GM21390 (cell line): ENCODE data around the gene LLPH.
A peak's percentile ranks its signal among the peaks of the same experiment; 100 is the strongest.

ENCODE experiments used
- ATAC-seq: cut with Tn5 transposase; IDR thresholded peaks from one replicate; pipeline ENCODE4 v1.9.1; 2021; ENCODE audit not compliant: unreplicated experiment

Gene LLPH

GRCh38 chr12:66143868-66144267 lies 13.3 kb upstream of the LLPH start:
- ATAC-seq, result no peak

DNA sequence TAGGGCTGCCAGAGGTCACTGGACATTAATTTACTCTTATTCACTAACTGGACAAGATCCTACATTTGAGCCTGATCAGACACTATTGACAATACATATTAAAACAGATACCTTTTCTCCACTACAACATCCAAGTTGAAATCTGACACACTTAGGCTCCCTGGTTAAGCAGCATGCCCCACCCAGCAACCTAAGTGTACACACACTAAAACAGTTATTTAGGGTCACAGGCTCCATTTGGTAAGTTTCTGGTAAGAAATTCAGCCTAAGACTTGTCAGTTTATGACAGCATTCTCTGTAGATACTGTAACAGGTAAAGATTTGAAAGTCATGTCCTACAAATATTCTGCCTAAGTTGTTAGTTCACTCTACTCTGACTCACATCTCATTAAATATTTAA lies 12.3 kb upstream of the LLPH start:
- ATAC-seq, result no peak

- no peak for ATAC-seq
These were observed 10.7 kb upstream of the LLPH start for GRCh38 chr12:66141299-66141698.

GRCh38 chr12:66140731-66141130 lies 10.2 kb upstream of the LLPH start:
- no peak for ATAC-seq

DNA sequence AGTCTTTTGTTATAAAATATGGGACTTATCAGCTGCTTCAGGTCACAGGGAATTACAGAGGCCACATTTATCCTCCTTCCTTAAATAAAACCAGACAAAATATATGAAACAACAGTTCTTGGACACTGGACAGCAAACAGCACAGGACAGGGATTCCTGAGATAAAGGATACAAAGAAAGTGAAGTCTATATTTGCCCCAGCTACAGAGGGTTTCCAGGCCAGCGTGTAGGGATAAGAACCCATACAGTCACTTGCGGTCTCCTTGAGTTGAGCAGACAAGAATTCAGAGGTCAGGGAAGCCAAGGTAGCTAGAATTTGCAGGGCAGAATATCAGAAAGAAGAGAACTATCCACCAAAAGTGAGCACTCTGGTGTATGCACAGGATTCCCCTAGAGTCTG lies 8.8 kb upstream of the LLPH start:
- ATAC-seq, result no peak

- no peak for ATAC-seq
These were observed 7.4 kb upstream of the LLPH start for GRCh38 chr12:66137937-66138336.

DNA sequence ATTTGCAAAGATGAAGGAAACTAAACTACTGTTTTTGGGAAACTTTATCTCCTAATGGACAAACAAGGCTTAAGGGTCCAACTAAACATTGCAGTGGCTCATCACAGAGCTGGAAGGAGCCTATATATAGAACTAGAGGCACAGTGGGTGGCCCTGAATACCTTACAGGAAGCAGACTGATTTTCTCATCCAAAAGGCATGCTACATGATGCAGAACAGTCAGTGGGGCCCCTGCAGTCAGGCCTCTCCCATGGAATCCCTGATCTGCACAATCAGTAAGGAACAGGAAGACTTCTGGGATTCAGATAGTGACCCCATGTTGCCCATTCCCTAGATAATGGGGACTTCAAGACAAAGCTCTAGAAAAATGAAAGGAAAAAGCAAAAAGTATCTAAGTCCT lies 1.9 kb upstream of the LLPH start:
- no peak for ATAC-seq

DNA sequence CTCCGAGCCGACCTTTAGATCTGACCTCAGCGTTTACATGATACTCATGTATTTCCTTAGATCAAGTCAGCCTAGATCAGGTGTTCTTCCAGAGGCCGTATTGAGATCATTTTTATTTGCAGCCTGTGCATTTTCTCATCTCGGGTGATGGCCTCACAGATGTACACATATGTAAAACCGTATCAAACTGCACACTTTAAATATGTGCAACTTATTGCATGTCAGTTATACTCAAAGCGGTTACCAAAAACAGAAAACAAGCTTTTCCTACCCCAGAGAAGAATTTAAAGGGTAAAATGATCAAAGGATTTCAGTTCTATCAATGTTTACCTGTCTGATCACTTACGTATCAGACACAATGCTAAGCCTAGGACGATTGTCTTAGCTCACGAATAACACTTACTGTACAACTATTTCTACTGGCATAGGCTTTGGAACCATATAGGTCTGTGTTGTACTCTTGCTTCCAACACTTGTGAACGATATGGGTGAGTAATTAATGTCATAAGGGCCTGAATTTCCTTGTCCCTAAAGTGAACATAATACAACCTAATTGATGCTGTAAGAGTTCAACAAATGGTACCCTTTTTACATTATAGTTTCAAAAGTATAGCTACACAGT lies 628 bp upstream of the LLPH start:
- no peak for ATAC-seq

DNA sequence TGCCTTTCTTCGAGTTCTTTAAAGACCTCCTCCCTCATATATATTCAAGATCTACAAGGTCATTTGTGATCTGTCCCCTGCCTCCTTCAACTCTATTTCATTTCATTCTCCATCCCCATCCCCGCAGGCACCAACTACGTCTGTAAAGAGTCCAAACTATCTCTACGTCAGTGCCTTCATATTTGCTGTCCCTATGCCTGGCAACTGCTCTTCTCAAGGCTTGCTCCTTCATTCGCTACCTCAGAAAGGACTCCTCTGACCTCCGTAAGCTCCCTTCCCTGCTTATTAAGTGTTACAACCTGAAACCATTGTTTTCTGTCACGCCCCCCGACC lies 650 bp downstream of the LLPH start:
- ATAC-seq, result no peak

DNA sequence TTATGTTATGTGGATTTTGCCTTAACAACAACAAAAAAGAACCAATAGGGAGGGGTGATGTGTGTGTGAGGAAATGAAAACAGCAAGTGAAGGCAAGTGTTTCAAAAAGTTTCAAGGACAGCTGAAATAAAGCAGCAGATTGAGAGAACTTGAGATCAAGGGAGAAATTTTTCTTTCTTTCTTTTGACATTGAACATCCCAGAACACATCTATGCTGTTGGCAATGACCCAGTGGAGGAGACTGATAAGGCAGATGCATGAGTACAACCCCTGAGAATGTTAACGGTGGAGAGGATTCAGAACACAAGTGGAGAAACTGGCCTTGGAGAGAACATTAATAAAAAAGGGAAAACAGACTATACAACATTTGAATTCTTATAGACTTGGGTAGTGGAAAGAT lies 2.9 kb downstream of the LLPH start:
- no peak for ATAC-seq

DNA sequence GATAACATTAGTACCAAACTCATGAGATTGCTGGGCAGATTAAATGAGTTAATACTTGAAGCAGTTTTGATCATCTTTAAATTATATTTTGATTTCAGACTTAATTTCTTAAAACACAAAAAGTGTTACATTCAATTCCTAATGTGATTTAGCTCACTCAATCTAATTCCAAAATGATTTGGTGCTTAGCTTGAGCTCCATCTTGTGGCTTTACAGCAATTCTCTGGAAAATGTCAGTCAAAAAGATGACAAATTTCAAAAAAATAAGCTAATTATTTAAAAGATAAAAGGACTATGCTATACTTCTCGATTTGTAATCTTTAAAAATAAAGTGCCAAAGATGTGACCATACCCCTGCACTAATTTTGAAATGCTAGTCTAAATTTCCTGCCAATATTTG lies 10.1 kb downstream of the LLPH start:
- no peak for ATAC-seq

- ATAC-seq, result peak; percentile 73
These were observed 10.7 kb downstream of the LLPH start for GRCh38 chr12:66119870-66120241.

GRCh38 chr12:66119229-66119869 lies 11.2 kb downstream of the LLPH start:
- ATAC-seq, result no peak

DNA sequence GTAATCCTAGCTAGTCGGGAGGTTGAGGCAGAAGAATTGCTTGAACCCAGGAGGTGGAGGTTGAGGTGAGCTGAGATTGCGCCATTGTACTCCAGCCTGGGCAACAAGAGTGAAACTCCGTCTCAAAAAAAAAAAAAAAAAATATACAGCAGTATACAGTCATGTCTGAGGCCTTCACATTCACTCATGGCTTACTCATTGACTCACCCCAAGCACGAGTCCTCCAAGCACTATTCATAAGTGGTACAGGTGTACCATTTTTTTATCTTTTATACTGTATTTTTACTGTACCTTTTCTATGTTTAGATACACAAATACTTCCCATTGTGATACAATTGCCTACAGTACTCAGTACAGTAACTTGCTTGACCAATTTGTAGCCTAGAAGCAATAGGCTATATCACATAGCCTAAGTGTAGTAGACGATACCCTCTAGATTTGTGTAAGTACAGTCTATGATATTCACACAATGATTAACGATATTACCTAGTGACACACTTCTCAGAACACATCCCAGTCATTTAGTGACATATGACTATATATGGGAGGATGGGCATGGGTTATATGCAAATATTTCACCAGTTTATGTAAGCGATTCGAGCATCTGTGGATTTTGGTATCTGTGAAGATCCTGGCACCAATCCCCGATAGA lies 12.2 kb downstream of the LLPH start:
- ATAC-seq, result no peak

DNA sequence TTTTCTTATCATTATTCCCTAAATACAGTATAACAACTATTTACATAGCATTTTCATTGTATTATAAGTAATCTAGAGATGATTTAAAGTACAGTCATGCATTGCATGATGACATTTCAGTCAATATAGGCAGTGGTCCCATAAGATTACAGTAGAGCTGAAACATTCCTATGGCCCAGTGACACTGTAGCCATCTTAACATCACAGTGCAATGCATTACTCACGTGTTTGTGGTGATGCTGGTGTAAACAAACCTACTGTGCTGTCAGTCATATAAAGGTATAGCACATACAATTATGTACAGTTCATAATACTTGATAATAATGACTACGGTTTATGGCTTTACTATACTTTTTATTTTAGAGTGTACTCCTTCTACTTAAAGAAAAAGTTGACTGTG lies 13.3 kb downstream of the LLPH start:
- no peak for ATAC-seq

GRCh38 chr12:66115071-66115600 lies 15.4 kb downstream of the LLPH start:
- ATAC-seq, result no peak

GRCh38 chr12:66113471-66113870 lies 17.1 kb downstream of the LLPH start:
- ATAC-seq, result no peak

GRCh38 chr12:66111605-66112004 lies 18.9 kb downstream of the LLPH start:
- ATAC-seq, result no peak

GRCh38 chr12:66109056-66109455 lies 21.5 kb downstream of the LLPH start:
- no peak for ATAC-seq

- ATAC-seq, result no peak
These were observed 22.2 kb downstream of the LLPH start for GRCh38 chr12:66108386-66108785.

- ATAC-seq, result peak; percentile 85
These were observed 23.1 kb downstream of the LLPH start for GRCh38 chr12:66107451-66107915.
